OCI-LY7 (cell line): Measurements from ENCODE around the gene ABCA3.

ENCODE experiments used
- CTCF ChIP-seq: fragments of 200-600 bp; sonication (generic); conservative IDR thresholded peaks from 2 replicates; pipeline ENCODE4 v1.5.1; 2014; ENCODE audit warnings: mild to moderate bottlenecking, antibody characterized with exemption, low read length, moderate library complexity, mixed read lengths
- EZH2phosphoT487 ChIP-seq: fragments of 200-600 bp; sonication (generic); IDR thresholded peaks from 2 replicates; pipeline ENCODE4 v1.6.1; 2018; ENCODE audit warnings: low read depth, borderline replicate concordance, mild to moderate bottlenecking, mixed run types, antibody characterized with exemption, low read length, moderate library complexity, mixed read lengths

DNA sequence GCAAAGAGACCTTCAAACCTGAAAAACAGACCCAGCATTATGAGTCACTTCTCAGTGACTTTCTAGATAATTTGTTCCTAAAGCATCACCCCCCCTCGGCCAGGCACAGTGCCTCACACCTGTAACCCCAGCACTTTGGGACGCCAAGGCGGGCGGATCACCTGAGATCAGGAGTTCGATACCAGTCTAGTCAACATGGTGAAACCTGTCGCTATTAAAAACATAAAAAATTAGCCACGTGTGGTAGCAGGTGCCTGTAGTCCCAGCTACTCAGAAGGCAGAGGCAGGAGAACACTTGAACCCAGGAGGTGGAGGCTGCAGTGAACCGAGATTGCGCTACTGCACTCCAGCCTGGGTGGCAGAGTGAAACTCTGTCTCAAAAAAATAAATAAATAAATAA lies 48.3 kb downstream of the ABCA3 start:
- TF ChIP-seq EZH2phosphoT487, result no peak
- no peak for TF ChIP-seq CTCF
